Measurements from ENCODE around the gene ZDHHC4.

DNA sequence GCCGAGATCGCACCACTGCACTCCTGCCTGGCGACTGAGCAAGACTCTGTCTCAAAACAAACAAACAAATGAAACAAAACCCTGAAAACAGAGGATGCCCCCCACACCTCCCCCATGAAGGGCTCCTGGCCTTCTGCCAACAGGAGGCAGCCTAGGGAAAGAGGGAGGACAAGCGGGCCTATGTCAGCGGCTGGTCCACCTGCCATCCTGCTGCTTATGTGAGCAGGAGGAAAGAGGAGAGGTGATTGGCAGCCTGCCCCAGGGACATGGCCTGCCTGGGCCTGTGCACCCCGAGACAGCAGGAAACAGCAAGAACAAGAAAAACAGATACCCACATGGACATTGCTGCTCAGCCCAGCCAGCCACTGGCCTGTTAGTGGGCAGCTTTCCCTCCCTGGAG, 50.8 kb downstream of the ZDHHC4 start:
- TF ChIP-seq POLR2AphosphoS5 (IDR thresholded peaks at IDR 0.05): no peak
- TF ChIP-seq CTCF (IDR thresholded peaks at IDR 0.05): no peak

Data from transverse colon (tissue), 4 donors.